Kidney tubule cell (primary cell): ENCODE results near the gene GFI1B.
"Not testable (repeated sequence)": the region's sequence is repeated elsewhere in the genome, so short reads cannot be mapped to it uniquely, and the experiment has no call there.

Source experiments
- DNase-seq: peaks from one replicate; pipeline ENCODE4 v3.0.0-alpha.2; 2018; ENCODE audit warnings: low spot score

GFI1B gene

DNA sequence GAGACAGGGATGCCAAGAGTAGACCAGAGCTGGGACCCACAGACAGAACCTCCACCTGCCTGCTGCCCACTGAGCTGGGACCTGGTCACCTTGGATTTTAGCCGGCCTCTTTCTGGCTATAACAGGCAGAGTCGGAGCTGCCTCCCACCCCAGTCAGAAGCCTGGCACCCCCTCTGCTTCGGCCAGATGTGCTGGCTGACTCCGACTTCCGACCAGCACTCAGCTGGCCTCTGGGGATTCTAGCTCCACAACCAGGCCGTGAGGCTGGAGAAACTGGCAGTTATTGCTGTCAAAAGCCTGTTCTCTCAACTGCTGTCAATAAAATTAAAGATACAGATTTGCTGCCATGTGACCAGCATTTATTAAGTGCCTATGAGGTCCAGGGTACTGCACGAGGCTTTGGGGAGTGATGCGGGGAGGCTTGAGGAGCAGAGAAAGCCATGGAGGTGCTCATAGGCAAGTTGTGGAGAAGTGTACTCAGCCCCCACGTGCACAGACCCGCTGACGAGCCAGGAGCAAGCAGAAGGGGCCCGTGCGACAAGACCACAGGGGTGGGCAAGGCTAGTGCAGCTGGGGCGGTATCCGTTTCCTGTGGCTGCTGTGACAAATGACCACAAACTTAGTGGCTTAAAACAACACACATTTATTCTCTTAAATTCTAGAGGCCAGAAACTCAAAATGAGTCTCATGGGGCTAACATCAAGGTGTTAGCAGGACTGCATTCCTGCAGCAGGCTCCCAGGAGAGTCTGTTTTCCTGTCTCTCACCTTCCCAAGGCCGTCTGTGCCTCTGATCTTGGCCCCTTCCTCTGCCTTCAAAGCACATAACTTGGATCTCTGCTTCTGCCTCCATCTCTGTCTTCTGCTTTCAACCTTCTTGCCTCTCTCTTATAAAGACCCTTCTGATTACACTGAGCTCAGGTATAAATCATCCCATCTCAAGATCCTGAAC is 13.1 kb downstream of the GFI1B start:
- no peak for DNase-seq

DNA sequence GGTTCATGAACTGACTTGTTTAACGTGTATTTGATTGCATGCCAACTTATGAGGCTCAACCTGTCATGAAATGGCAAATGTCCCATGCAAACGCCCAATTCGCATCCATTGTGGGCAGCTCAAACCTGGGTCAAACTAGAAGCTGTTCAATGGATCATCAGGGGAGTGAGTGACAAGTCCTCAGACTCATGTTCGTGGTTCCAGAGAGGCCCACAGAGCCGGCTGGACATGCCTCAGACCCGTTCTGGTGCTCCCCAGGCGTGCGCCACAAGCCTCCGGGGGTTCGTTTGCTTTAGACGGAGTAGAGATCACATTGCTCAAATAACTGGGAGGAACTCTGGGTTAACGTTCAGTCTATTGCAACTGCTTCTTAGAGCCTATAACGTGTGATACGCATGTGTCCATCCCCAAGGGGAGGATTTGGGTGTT is 15.0 kb downstream of the GFI1B start:
- DNase-seq, result no peak

DNA sequence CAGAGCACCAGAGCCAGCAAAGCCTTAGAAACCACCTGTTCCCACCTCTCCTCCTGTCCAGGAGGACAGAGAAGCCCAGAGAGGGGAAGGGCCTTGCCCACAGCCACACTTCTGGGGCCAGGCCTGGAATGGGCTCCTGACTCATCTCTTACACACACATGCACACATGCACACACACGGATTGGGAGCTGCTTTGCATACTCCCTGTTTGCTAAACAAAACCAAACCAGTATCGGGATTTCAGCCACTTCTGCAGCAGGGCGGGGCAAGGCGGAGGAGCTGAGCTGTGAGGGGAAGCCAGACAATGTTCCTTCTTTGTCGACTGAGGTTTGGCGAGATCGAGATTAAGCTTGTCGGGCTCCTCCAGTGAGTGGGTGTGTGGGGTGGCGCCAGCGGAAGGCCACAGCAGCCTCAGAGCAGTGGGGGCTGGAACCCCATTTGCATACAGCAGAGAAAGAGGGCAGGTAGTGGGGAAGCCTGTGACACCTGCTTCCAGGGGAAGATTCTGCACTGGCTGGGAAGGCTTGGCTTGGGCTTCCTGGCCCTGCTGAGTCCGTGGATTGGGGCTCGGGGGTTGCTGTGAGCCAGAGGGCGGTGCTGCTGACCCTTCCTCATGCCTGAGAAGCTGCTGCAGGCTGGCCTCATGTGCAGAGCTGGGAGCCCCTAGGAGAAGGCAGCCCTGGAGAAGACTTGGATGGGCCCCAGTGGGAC is 16.1 kb downstream of the GFI1B start:
- DNase-seq, result peak; percentile 70

DNA sequence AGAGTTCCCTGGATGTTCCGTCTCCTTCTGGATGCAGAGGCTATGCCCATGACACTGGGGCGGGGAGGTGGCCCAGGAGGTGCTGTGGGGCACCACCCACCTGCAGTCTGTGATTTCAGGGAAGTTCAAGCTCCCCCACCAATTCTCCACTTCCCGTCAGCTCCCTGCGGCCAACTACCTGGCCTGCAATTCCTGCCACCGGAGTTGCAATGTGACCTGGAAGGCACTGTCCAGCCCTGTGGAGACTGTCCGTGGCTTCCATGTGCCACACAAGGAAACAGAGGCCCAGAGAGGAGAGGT is 16.6 kb downstream of the GFI1B start:
- no peak for DNase-seq

DNA sequence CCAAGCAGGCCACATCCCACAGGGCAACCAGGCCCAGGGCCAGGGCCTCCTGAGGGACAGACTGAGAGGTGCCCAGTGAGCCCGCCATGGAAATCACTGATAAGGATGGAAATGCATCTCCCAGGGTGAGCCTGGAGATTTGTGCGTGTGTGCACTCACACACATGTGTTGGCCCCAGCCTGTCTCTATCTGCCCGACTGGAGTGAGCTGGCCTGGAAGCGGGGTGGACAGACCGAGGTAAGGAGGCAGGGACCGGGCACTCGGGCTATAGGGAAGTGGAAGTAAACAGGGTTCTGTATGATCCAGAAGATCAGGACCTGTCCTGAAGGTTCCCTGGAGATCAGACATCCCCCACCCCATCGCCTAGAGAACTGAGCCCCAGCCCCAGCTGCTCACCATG is 17.4 kb downstream of the GFI1B start:
- no peak for DNase-seq

DNA sequence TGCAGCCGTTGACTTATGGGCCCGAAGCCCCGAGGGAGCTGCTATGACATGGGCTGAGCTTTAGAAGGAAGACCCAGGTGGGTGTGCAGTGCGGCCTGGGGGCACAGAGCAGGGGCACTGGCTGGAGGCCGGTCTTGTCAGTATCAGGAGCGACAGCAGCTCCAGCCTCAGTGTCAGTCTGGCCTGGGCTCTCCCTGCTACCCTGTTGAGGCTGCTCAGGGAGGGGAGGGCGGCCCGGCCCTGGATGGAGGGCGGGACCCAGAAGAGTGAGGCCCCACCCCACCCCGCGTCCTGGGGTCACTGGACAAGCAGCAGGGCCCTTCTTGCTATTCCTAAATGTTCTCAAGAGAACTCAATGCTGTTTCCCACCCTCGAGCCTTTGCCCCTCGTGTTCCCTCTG is 18.0 kb downstream of the GFI1B start:
- no peak for DNase-seq

DNA sequence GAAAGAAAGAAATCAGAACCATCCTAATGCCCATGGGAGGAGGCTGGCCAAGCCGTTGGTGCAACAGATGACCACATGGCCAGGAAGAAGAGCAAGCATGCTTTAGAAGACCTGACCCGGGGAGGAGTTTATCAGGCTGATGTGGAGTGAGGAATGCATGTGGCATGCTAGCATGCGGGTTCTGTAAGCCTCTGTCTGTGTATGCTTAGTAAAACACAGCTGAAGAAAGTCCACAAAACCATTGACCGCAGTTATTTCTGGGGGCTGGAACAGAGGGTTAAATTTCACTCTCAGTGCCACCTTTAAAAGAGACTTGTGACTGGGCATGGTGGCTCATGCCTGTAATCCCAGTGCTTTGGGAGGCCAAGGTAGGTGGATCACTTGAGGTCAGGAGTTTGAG is 19.1 kb downstream of the GFI1B start:
- DNase-seq, result peak; percentile 35

DNA sequence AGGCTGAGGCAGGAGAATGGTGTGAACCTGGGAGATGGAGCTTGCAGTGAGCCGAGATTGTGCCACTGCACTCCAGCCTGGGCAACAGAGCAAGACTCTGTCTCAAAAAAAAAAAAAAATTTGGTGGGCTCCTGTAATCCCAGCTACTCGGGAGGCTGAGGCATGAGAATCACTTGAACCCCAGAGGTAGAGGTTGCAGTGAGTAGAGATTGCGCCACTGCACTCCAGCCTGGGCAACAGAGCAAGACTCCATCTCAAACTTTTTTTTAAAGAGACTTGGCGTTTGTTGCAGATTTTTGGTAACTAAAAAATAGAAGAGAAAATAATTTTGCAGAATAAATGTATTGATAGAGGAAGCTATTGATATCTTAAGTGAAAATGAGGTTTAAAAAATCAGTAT is 19.7 kb downstream of the GFI1B start:
- not testable (repeated sequence) for DNase-seq

DNA sequence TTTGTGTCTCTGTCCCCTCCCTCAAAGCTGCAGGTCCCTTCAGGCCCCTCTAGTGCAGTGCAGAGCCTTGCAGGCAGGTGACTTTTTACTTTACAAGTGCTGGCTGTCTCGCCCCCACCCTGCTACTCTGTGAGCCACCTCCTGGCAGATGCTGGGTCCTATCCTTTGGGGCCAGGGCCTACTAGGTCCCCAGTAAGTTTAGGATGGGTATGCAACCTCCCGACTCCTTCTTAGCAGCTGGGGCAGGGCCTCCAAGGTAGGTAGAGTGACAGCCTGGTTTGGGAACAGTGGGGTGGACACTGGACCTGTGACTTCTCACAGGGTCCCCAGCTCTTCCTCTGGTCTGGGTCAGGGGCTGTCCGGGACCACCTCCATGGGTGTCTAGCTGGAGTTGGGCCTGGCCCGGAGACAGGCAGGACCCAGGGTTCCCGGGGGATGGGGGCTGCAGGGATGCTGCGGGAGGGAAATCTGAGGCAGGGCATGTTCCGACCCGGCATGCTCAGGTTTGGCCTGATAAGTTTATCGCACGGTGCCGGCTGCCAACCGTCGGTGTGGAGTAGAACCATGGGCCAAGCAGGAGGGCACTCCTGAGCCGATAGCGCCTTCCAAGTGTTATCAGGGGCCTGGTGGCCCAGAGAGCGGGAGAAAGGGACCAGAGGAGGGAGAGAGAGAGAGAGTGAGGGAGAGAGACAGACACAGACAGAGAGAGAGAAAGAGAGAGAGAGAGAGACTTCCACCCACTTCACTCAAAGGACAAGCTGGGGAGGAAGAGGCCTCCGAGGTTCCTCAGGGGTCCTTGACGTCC is 20.5 kb downstream of the GFI1B start:
- no peak for DNase-seq

DNA sequence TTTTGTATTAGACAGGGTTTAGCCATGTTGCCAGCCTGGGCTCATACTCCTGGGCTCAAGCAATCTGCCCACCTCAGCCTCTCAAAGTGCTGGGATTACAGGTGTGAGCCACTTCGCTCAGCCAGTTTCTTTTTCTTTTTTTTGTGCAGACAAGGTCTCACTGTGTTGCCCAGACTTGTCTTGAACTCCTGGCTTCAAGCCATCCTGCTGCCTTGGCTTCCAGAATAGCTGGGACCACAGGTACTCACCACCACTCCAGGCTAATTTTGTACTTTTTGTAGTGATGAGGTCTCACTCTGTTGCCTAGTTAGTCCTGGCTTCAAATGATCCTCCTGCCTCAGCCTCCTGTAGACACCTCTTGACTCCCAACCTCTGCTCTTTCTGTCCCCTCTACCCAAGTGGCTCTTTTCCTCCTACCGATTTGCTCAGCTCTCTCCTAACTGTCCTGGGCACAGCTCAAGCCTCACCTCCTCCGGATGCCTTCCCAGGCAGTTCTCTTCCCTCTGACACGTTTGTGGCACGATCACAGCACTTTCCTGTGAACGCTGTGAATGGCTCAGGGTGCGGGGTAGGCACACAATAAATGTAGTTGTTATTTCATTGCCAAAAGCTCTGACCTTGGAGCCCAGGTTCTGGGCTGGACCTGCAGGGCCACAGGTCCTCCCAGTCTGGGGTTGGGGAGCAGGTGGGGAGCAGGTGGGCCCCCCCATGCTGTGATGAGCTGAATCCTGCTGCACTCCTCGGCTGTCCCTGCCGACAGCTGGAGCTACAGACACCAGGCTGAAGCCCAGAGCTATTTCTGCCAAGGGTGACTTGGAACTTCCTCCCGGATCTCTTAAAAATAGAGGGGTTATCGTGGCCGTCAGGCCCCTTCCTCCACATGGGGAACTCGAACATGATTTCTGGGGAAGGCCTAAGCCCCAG is 23.9 kb downstream of the GFI1B start:
- DNase-seq, result no peak

DNA sequence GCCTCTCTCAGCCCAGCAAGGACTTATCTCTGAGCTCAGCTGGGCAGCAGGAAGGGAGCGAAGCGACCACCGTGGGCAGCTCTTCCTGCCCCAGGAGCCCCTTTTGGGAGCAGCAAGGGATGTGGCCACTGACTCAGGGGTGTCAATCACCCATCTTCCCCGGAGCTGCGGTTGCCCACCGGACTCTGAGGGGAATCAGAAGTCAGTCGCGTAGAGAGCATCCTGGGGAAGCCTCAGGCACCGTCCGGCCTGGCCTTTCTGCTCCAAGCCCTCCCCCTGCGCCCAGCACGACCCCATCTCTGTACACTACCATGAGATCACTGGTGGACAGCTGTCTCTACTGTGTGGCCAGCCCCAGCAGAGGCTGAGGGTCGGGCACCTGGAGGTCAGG is 24.6 kb downstream of the GFI1B start:
- no peak for DNase-seq

DNA sequence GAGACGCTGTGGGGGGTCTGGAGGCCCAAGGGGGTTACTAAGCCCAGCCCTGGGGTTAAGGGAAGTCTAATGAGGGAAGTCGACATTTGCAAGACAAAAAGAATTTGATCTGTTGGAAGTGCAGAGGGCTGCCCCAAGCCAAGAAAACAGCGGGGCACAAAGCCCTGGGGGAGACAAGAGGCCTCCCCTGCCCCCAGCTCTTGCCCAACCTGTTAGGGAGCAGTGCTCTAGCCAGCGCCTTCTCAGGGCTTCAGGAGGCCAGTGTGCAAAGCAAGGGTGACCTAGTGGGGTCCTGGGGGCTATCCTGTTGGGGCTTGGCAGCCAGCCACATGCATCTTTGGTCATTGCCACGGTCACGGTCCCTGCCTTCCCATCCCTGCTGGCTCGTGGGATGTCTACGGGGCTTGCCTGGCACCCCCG is 25.2 kb downstream of the GFI1B start:
- no peak for DNase-seq

DNA sequence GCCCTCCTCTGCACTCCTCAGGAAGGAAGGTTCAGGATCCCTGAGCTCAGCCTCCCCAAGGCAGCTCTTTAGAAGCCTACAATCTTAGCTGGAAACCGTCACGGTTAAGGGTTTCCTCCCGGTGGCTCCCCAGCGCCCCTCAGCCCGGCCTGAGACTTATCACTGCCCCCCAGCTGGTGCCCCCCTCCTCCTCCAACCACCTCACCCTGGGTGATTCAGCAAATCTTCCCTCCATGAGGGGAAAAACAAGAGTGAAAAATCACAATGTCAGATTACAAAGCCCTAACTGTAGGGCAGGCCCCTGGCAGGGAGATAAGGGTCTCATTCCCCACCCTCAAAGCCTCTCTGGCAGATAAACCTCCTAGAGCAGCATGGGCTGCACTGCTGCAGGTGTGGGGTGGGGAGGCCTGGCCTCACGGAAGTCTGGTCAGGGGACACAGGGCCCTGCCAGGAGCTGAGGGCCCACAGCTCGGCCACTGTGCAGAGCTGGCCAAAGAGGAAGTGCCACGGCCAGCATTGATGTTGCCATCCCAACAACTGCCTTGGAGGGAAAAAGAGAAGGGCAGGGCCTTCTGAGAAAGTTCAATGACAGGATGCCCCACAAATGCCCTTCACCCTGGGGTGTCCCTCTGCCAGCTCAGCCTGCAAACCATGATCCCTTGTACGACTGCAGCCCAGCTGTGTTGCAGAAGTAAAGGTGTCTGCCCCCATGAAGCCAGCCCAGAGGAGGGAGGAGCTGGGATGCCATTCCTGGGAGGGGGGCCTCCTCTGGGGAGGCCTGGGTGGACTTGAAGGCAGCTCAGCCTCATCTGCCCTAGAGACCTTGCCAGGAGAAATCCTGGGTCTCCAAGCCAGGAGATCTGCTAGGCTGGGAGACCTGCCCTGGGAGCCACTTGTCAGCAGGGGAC is 25.9 kb downstream of the GFI1B start:
- no peak for DNase-seq

DNA sequence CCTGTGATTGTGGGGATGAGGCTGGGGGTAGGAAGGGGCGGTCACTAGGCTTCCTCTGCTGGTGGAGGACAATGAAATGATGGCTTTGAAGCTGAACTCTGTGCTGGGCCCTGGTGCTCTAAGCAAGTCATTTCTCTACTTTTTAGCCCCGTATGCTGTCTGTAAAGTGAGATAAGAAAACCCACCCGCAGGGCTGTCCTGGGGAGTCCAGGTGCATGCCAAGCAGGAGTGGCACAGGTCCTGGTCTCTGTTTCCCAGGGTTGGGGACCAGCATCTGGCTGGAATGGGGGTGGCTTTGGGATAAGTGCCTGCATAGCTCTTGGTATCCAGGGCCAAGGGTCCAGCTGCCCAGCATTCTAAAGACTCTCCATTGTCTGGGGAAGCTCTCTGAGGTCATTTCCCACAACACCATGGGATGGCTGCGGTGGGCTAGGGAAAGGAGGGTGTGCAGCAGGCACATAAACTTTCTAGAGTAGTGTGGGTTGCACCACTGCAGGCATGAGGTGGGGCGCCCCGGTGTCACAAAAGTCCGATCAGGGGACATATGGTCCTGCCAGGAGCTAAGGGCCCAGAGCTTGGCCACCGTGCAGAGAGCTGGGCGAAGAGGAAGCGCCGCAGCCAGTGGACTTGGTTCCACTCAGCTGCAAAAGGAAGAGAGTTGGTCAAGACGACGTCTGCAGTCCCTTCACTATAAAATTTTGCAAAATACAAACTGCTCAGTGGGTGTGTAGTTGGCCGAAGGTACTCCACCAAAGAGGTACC is 26.7 kb downstream of the GFI1B start:
- DNase-seq, result no peak

DNA sequence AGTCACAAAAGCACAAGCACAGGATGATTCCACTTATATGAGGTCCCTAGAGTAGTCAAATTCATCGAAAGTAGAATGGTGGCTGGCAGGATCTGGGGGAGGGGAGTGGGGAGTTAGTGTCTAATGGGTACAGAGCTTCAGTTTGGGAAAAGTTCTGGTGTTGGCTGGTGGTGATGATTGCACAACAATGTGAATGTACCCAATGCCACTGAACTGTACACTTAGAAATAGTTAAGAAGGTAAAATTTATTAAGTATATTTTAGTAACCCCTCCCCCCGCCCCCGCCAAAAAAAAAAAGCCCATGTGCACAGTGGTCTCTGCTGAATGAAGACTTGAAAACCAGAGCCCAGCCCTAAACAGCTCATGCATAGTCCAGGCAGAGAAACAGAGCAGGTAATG is 27.5 kb downstream of the GFI1B start:
- DNase-seq, result no peak

DNA sequence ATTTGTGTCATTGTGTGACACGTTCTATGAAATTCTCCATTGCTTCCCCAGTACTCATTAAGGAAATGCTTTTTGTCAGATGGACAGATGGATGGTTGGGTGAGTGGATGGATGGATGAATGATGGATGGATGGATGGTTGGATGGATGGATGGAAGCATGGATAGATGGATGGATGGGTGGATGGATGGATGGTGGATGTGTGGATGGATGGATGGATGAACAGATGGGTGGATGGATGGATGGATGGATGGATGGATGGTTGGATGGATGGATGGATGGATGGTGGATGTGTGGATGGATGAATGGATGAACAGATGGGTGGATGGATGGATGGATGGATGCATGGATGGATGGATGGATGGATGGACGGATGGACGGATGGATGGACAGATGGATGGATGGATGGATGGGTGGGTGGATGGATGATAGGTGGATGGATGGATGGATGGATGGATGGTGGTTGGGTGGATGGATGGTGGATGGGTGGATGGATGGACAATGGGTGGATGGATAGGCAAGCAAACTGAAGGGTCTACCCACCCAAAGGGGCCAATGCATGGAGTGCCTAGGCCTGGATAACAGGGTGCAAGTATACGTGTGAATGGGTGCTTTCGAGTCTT is 28.3 kb downstream of the GFI1B start:
- DNase-seq, result no peak

DNA sequence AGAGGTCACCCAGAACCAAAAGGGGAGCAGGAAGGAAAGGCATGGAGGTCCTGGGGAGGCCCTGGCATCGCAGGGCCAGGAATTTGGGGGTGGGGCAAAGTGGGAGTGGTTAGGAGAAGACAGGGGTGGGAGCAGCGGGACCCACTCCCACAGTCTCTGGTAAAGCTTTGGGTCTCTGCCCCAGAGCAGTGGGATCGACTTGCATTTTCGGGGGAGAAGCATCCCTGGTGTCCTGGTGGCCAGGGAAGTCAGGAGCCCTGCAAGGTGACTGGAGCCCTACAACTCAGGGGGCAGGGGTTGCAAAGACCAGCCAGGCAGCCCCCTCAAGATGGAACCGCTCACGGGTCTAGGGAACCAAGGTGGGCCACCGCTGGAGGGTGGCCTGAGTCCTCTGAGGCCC is 29.9 kb downstream of the GFI1B start:
- no peak for DNase-seq

DNA sequence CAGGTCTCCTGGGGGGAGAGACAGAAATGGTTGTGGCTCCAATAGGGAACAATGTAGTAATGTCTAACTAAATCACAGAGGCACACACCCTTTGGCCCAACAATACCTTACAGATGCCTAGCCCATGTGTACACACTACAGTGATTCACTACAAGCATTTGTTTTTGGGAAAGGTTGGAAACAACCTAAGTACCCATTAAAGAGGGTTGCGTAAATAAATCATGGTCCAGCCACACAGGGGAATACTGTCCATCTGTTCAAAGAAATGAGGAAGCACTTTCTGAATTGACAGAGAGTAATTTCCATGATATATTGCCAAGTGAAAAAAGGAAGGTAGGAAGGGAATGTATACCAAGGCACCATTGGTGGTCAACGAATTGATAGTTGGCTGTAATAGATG is 30.3 kb downstream of the GFI1B start:
- no peak for DNase-seq

DNA sequence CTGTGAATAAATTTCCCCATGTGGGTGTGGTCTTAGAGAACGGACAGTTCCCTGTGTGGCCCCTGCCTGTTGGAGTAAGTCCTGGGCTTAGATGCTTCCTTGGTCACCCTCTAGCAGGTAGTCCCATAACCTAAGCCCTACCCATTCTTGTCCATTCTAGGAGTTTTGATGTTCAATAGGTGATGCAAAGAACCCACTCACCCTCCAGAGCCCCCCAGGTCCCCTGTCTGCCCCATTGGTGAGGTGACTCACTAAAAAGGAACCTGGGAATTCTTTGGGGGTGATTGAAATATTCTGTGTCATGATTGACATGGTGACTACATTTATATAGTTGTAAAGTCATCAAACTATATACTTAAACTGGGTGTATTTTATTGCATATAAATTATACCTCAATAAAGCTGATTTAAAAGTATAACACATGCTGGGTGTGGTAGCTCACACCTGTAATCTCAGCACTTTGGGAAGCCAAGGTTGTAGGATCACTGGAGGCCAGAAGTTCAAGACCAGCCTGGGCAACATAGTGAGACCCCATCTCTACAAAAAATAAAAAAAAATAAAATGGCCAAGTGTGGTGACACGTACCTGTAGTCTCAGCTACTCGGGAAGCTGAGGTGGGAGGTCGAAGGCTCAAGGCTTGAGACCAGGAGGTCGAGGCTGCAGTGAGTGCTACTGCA is 31.6 kb downstream of the GFI1B start:
- DNase-seq, result no peak
